Calu3 (cell line): Measurements from ENCODE around the gene RHBDL1. TPM values are rescaled to one million over a fixed set of nuclear protein-coding genes. Genes with fewer than 3 reads are reported as not detected.

ENCODE experiments used
- BruUV-seq: library from RNA; stranded (reverse); fragments of 400-500 nt; replicated peaks from 2 replicates; lab custom pipeline; 2021; lab: Mats Ljungman, UMichigan
- CTCF ChIA-PET: fragments of 300-600 bp; sonication (Branson Sonifier 250); formaldehyde crosslinking; loops from one replicate; lab custom pipeline; 2022; ENCODE audit warnings: antibody characterized with exemption; lab: Charles Lee
- DNase-seq: peaks from one replicate; pipeline ENCODE4 v3.0.0; 2022
- H3K27ac Mint-ChIP-seq: one replicate; pipeline ENCODE4 v1.8.0; 2022; ENCODE audit warnings: mixed read lengths; ENCODE audit not compliant: unreplicated experiment
- H3K27me3 Mint-ChIP-seq: one replicate; pipeline ENCODE4 v1.8.0; 2022; ENCODE audit warnings: mixed read lengths; ENCODE audit not compliant: unreplicated experiment
- H3K36me3 Mint-ChIP-seq: one replicate; pipeline ENCODE4 v1.8.0; 2022; ENCODE audit warnings: mild to moderate bottlenecking, moderate library complexity, mixed read lengths; ENCODE audit not compliant: insufficient read depth, unreplicated experiment
- H3K4me1 Mint-ChIP-seq: one replicate; pipeline ENCODE4 v1.8.0; 2022; ENCODE audit warnings: mild to moderate bottlenecking, low read depth, mixed read lengths; ENCODE audit not compliant: unreplicated experiment
- H3K4me3 Mint-ChIP-seq: one replicate; pipeline ENCODE4 v1.8.0; 2022; ENCODE audit warnings: mild to moderate bottlenecking, low read depth, moderate library complexity, mixed read lengths; ENCODE audit not compliant: unreplicated experiment
- H3K9me3 Mint-ChIP-seq: one replicate; pipeline ENCODE4 v1.8.0; 2022; ENCODE audit warnings: low read depth, mixed read lengths; ENCODE audit not compliant: unreplicated experiment
- intact Hi-C: fragments of 100-400 bp; cut with micrococcal nuclease; formaldehyde crosslinking; loops from one replicate; pipeline ENCODE4 v1.10.0; 2022; ENCODE audit not compliant: unreplicated experiment
- total RNA-seq: library from RNA; stranded (reverse); gene quantifications from 2 replicates; pipeline ENCODE4 v1.2.3, GENCODE V29; 2022
- TF ChIP-seq, protein P1 (sequence below): fragments of 200-600 bp; IDR thresholded peaks from one replicate; pipeline ENCODE4 v1.8.0; 2022; ENCODE audit warnings: antibody characterized with exemption; ENCODE audit not compliant: unreplicated experiment

The RHBDL1 gene
- total RNA-seq, 1 experiment from 2014 or later: 2.6 TPM

DNA sequence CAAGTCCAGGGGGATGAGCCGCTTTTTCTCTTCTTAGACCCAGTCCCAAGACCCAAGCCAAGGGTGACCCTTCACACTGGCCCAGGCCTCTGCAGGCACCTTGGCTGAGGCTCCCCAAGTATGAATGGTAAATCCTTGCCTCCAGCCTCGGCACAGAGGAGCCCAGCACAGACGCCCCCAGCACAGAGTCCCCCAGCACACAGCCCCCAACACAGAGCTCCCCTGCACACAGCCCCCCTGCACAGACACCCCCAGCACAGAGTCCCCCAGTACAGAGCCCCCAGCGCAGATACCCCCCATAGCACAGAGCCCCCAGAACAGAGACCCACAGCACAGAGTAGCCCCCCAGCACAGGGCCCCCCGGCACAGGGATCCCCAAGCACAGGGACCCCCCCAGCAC lies 34.9 kb upstream of the RHBDL1 start:
- Mint-ChIP-seq H3K9me3 (no peaks in the 10 kb centered on the region), H3K4me1 (peaks cover 31% of the 10 kb centered on the region), H3K4me3 (peak overlapping the region; percentile 55), H3K27me3 (no peaks in the 10 kb centered on the region), H3K36me3 (peaks cover 71% of the 10 kb centered on the region), H3K27ac (no peak overlapping the region)
- TF ChIP-seq, protein P1, sequence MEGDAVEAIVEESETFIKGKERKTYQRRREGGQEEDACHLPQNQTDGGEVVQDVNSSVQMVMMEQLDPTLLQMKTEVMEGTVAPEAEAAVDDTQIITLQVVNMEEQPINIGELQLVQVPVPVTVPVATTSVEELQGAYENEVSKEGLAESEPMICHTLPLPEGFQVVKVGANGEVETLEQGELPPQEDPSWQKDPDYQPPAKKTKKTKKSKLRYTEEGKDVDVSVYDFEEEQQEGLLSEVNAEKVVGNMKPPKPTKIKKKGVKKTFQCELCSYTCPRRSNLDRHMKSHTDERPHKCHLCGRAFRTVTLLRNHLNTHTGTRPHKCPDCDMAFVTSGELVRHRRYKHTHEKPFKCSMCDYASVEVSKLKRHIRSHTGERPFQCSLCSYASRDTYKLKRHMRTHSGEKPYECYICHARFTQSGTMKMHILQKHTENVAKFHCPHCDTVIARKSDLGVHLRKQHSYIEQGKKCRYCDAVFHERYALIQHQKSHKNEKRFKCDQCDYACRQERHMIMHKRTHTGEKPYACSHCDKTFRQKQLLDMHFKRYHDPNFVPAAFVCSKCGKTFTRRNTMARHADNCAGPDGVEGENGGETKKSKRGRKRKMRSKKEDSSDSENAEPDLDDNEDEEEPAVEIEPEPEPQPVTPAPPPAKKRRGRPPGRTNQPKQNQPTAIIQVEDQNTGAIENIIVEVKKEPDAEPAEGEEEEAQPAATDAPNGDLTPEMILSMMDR: no peak
- no peak for DNase-seq
- BruUV-seq: no TSS peak
- intact Hi-C loops: no loop called here
- CTCF ChIA-PET: no interaction called here

DNA sequence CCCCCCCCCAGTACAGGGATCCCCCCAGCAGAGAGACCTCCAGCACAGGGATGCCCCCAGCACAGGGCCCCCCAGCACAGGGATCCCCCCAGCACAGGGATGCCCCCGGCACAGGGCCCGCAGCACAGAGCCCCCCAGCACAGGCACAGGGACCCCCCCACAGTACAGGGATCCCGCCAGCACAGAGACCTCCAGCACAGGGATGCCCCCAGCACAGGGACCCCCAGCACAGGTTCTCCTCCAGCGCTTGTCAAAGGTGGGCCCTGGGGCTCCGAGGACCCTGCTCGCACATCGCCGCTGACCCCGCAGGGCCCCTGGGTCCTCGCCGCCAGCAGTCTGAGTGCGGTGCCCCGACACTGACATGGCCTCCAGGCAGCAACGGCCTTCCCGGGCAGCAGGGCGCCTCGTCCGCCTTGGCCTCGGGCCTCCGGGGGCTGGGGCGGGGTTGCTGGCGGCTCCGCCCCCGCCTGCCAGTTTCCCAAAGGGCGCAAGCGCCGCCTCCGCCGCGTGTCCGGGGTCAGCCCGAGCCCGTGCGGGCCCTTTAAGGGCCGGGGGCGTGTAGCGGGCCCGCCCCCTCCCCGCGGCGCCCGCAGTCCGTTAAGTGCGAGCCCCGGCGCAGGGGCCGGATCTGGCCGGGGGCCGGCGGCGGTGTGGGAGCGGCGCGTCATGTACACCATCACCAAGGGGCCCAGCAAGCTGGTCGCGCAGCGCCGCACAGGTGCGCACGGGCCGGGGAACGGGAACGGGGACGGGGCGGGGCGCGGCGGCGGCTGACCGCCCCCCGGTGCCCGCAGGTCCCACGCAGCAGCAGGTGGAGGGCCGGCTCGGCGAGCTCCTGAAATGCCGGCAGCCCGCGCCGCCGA lies 33.9 kb upstream of the RHBDL1 start, which contains the start of gene MCRIP2:
MCRIP2 (plus strand) TSS at position 503 of the 863 bp plus-strand sequence; CDS start at position 667, 164 bp downstream.
- intact Hi-C loops: no loop called here
- Mint-ChIP-seq H3K4me3 (peak within 1 kb of the TSS; percentile 76), H3K27me3 (no peaks in the 10 kb centered on the region), H3K36me3 (peaks cover 71% of the 10 kb centered on the region), H3K4me1 (peaks cover 35% of the 10 kb centered on the region), H3K27ac (no peak within 1 kb of the TSS), H3K9me3 (no peaks in the 10 kb centered on the region)
- CTCF ChIA-PET: no interaction called here
- TF ChIP-seq, protein P1: no peak
- peak; percentile 93 for DNase-seq
- BruUV-seq: no TSS peak

DNA sequence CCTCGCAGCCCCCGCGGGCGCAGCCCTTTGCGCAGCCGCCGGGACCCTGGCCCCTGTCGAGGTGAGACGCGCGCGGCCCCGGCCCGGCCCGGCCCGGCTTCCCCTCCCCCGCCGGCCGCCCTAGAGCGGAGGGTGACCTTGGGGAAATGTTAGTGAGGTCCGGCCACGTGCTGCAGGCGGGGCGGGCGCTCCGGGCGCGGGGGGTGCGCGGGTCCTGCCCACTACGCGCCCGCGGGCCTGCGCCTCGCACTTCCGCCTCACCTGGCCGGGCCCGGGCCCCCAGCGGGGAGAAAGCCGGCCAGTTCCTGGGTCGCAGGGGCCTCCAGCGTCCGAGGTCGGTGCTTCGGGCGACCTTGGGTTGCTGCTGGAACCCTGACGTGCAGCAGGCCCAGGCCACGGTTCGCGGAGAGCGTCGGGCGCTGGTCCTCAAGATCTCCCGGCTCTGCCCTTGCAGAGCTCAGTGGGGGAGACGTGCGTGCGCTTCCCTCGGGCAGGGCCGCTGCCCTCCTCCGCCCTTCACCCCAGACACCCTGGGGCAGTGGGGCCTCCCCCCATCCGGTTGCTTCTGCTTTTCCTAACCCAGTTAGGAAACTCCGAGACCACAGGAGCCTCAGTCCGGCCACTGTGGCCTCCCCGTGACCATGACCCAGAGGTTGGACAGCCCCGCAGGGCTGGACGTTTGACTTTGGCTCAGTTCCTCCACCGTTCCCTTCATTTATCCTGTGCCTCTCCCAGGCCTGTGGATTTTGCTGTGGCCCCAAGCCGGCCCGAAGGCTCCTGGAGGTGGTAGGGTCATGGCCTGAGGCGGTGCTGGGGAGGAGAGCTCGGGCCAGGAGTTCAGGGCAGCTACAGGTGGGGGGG lies 33.1 kb upstream of the RHBDL1 start:
- TSS peak; percentile 31 for BruUV-seq
- Mint-ChIP-seq H3K4me1 (peaks cover 30% of the 10 kb centered on the region), H3K27ac (no peak overlapping the region), H3K9me3 (no peaks in the 10 kb centered on the region), H3K4me3 (peak overlapping the region; percentile 76), H3K36me3 (peaks cover 71% of the 10 kb centered on the region), H3K27me3 (no peaks in the 10 kb centered on the region)
- TF ChIP-seq, protein P1: no peak
- peak; percentile 69 for DNase-seq
- intact Hi-C loops: no loop called here
- CTCF ChIA-PET: no interaction called here

DNA sequence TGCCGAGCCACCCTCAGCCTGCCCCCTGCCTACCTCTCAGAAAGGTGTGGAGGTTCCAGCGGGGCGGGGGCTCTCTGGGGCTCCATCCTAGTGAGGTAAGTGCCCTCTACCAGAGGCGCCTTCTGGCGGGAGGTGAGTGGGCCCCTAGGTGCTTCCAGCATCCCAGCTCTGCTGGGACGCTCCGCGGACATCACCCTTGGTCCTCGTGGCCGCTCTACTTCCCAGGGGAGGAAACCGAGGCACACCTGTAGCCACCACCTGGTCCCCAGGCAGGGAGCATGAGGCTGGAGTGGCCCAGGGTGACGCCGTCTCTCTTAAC lies 32.5 kb upstream of the RHBDL1 start:
- no TSS peak for BruUV-seq
- Mint-ChIP-seq H3K9me3 (no peaks in the 10 kb centered on the region), H3K27me3 (no peaks in the 10 kb centered on the region), H3K27ac (no peak overlapping the region), H3K4me1 (peaks cover 30% of the 10 kb centered on the region), H3K36me3 (peaks cover 69% of the 10 kb centered on the region), H3K4me3 (peak overlapping the region; percentile 76)
- intact Hi-C loops: no loop called here
- TF ChIP-seq, protein P1: no peak
- DNase-seq: no peak
- CTCF ChIA-PET: no interaction called here
